Progenitor cell of endocrine pancreas (in vitro differentiated cells): ENCODE results near the gene WDFY2. TPM values are rescaled to one million over a fixed set of nuclear protein-coding genes. Genes with fewer than 3 reads are reported as not detected.

Experiments used
- DNase-seq: peaks from one replicate; pipeline ENCODE4 v3.0.0; 2021; ENCODE audit warnings: low spot score; ENCODE audit not compliant: unreplicated experiment
- H3K27ac Mint-ChIP-seq: 2 replicates; pipeline ENCODE4 v1.8.0; 2021; ENCODE audit warnings: mild to moderate bottlenecking, moderate library complexity, mixed read lengths
- H3K27me3 Mint-ChIP-seq: 2 replicates; pipeline ENCODE4 v1.8.0; 2021; ENCODE audit warnings: mixed read lengths
- H3K36me3 Mint-ChIP-seq: 2 replicates; pipeline ENCODE4 v1.8.0; 2022; ENCODE audit warnings: mixed read lengths; ENCODE audit not compliant: insufficient read depth
- H3K4me1 Mint-ChIP-seq: 2 replicates; pipeline ENCODE4 v1.8.0; 2021; ENCODE audit warnings: low read depth, mixed read lengths
- H3K4me3 Mint-ChIP-seq: 2 replicates; pipeline ENCODE4 v1.8.0; 2021; ENCODE audit warnings: low read depth, mild to moderate bottlenecking, moderate library complexity, mixed read lengths
- H3K9me3 Mint-ChIP-seq: 2 replicates; pipeline ENCODE4 v1.8.0; 2021; ENCODE audit warnings: low read depth, mixed read lengths
- total RNA-seq: library from RNA; stranded (reverse); gene quantifications from 2 replicates; pipeline ENCODE4 v1.2.1, GENCODE V29; 2021
- TF ChIP-seq, protein P1 (sequence below): fragments of 200-600 bp; sonication (generic); IDR thresholded peaks from one replicate; pipeline ENCODE4 v1.5.0; 2021; ENCODE audit warnings: antibody characterized with exemption, mild to moderate bottlenecking; ENCODE audit not compliant: unreplicated experiment

The WDFY2 gene
- total RNA-seq, 1 donor from 2014 or later = 17.2 TPM

DNA sequence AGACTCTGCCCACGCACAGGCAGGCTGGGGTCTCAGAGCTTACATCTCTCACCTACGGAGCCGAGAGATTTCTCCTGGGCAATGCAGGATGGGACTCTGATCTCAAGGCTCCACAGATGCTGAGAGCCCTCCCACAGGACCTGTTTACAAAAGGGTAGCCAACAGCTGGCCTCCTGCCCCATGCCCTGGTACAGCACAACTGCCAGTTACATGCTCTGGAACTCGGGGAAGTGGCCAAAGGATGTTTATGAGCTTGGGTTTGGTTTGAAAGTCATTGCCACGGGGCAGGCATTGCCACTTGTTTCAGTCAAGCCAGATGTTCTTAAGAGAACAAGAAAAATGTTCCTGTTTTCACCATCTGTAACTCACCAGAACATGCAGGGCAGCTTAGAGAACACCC lies 216.2 kb downstream of the WDFY2 start:
- no peak overlapping the region for H3K4me3 Mint-ChIP-seq
- H3K27ac Mint-ChIP-seq = no peak overlapping the region
- no peak for DNase-seq
- peaks cover 12% of the 10 kb centered on the region for H3K4me1 Mint-ChIP-seq
- no peaks in the 10 kb centered on the region for H3K27me3 Mint-ChIP-seq
- no peaks in the 10 kb centered on the region for H3K9me3 Mint-ChIP-seq
- H3K36me3 Mint-ChIP-seq = no peaks in the 10 kb centered on the region
- TF ChIP-seq, protein P1, sequence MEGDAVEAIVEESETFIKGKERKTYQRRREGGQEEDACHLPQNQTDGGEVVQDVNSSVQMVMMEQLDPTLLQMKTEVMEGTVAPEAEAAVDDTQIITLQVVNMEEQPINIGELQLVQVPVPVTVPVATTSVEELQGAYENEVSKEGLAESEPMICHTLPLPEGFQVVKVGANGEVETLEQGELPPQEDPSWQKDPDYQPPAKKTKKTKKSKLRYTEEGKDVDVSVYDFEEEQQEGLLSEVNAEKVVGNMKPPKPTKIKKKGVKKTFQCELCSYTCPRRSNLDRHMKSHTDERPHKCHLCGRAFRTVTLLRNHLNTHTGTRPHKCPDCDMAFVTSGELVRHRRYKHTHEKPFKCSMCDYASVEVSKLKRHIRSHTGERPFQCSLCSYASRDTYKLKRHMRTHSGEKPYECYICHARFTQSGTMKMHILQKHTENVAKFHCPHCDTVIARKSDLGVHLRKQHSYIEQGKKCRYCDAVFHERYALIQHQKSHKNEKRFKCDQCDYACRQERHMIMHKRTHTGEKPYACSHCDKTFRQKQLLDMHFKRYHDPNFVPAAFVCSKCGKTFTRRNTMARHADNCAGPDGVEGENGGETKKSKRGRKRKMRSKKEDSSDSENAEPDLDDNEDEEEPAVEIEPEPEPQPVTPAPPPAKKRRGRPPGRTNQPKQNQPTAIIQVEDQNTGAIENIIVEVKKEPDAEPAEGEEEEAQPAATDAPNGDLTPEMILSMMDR = no peak

DNA sequence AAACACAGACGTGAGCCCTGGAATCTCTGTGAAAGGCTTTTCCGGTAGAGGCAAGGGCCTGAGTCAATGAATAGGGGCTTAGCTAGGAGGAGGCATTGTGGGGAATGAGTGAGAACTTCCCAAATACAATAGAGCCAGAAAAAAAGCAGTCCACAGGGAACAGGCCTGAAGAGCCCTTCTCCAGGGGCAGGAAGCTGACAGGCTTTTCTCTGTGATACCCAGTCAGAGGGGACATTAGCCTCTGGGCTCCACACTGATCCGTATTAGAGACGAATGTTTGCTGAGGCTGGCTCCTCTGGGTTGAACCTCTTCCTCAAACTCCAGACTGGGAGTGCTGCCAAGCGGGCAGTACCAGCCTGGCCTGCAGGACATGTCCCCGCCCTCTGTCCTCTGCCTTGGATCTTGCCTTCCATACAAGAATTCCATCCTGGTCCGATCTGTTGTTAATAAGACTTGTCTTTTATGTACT lies 217.4 kb downstream of the WDFY2 start:
- no peak for DNase-seq
- H3K27ac Mint-ChIP-seq = peak overlapping the region; percentile 73
- H3K9me3 Mint-ChIP-seq = no peaks in the 10 kb centered on the region
- no peaks in the 10 kb centered on the region for H3K27me3 Mint-ChIP-seq
- no peak overlapping the region for H3K4me3 Mint-ChIP-seq
- no peaks in the 10 kb centered on the region for H3K36me3 Mint-ChIP-seq
- TF ChIP-seq, protein P1 = no peak
- peaks cover 12% of the 10 kb centered on the region for H3K4me1 Mint-ChIP-seq

DNA sequence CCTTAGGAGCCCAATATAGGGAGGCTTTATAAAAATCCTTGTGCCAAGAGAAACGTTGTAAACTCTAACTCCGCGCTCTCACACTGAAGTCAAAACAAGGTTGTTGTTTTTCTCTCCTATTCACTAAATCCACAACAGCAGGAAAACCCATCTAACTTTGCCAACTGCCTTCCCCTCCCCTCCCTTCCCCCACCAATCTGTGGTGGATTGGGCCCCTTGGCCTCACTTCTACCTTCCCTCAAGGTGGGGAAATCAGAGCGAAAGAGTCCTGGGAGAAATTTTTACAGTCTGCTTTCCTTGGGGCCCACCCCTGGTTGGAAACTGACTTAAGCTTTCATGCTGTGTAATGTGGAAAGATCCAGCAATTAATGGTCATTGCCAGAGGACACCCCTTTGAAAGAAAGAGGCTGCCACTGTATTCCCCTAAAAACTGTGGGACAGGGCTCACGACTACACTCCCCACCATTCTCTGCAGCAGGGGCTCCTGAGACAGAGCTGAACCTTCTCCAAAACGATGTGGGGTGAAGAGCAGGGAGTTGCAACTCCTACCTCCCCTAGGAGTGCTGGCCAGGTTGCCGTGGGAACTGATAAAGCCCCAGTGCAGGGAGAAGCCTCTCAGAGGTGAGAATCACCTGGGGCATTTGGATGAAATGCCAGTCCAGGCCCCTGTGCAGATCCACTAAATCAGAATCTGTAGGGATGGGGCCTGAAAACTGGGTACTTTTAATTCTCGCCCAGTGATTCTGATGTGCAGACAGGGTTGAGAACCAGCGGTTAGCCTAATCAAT lies 218.6 kb downstream of the WDFY2 start:
- TF ChIP-seq, protein P1 = no peak
- Mint-ChIP-seq H3K4me3 (peak overlapping the region; percentile 83), H3K36me3 (no peaks in the 10 kb centered on the region), H3K9me3 (no peaks in the 10 kb centered on the region), H3K4me1 (peaks cover 12% of the 10 kb centered on the region), H3K27ac (peak overlapping the region; percentile 97), H3K27me3 (no peaks in the 10 kb centered on the region)
- DNase-seq = no peak

DNA sequence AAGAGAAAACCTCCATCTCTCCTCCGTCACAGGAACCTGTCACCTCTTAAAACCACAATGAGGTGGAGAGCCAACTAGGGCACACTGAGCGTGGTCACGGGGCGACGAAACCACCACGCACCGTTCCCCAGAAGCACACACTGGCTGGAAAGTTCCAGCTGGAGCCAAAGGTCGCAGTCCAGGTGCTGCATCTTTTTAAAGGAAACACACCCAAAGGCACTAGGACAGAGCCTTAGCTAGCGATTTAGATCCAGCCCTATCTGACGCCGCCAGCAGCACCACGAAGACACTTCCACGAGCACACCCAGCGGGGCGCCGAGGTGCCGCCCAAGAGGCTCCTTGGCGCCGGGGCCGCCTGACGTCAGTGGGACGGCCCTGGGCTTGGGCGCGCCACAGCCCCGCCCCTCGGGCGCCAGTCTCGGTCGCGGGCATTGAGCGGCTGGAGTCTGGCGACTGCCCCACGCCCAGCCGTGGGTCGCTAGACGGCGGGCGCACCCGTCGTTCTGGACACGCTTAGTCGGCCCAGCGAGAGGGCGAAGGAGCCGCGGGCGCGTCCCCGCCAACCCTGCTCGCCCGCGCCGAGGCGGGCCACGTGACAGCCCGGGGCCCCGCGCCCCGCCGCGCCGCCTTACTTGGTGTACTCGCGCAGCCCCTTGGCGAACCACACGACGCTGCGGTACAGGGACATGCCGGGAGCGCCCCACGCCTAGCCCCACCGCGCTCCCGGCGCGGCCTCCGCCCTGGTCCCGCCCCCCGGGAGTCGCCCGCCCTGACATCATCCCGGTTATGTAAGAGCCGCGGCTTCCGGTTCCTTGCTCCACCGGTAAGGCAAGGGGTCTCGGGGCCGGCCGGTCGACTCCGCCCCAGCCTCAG lies 219.4 kb downstream of the WDFY2 start, which contains the start of gene DHRS12:
Gene DHRS12 (minus strand): TSS at position 742 of the 873 bp plus-strand sequence. CDS start 4,504 bp downstream, outside the sequence.
- no peaks in the 10 kb centered on the region for H3K36me3 Mint-ChIP-seq
- TF ChIP-seq, protein P1 = peak; percentile 17
- no peaks in the 10 kb centered on the region for H3K27me3 Mint-ChIP-seq
- H3K4me1 Mint-ChIP-seq = peaks cover 12% of the 10 kb centered on the region
- peak within 1 kb of the TSS; percentile 97 for H3K27ac Mint-ChIP-seq
- no peaks in the 10 kb centered on the region for H3K9me3 Mint-ChIP-seq
- peak within 1 kb of the TSS; percentile 83 for H3K4me3 Mint-ChIP-seq
- DNase-seq = peak; percentile 62
